ENCODE measurements around the gene CRELD1.

The CRELD1 gene

GRCh38 chr3:9951126-9951525 lies 17.5 kb downstream of the CRELD1 start:
- TF ChIP-seq SIN3A (IDR thresholded peaks at IDR 0.05; ENCODE audit: borderline replicate concordance, insufficient read depth, low read length) (no peak), FOXP2 (optimal IDR thresholded peaks at IDR 0.05; ENCODE audit: borderline replicate concordance, extremely low read depth, extremely low read length, insufficient read depth) (no peak), POLR2AphosphoS5 (IDR thresholded peaks at IDR 0.05; ENCODE audit: low read depth, low read length) (no peak), REST (IDR thresholded peaks at IDR 0.05; ENCODE audit: insufficient read depth in 1 of 2, low read depth in 2 of 2, low read length in 2 of 2) (no peak), TAF1 (IDR thresholded peaks at IDR 0.05; ENCODE audit: borderline replicate concordance, insufficient read depth, low read length) (no peak)

- TF ChIP-seq SIN3A (IDR thresholded peaks at IDR 0.05; ENCODE audit: borderline replicate concordance, insufficient read depth, low read length) (no peak), FOXP2 (optimal IDR thresholded peaks at IDR 0.05; ENCODE audit: borderline replicate concordance, extremely low read depth, extremely low read length, insufficient read depth) (no peak), TAF1 (IDR thresholded peaks at IDR 0.05; ENCODE audit: borderline replicate concordance, insufficient read depth, low read length) (no peak), REST (IDR thresholded peaks at IDR 0.05; ENCODE audit: insufficient read depth in 1 of 2, low read depth in 2 of 2, low read length in 2 of 2) (no peak), POLR2AphosphoS5 (IDR thresholded peaks at IDR 0.05; ENCODE audit: low read depth, low read length) (no peak)
Measured at GRCh38 chr3:9951598-9951961, 17.9 kb downstream of the CRELD1 start.

GRCh38 chr3:9951962-9952805 lies 18.6 kb downstream of the CRELD1 start, which contains the start of gene PRRT3:
Gene PRRT3, minus strand, starts transcription at chr3:9952408. Its CDS starts 2,293 bp downstream, at chr3:9950115.
- no peak for TF ChIP-seq TAF1 (IDR thresholded peaks at IDR 0.05; ENCODE audit: borderline replicate concordance, insufficient read depth, low read length)
- TF ChIP-seq REST (IDR thresholded peaks at IDR 0.05; ENCODE audit: insufficient read depth in 1 of 2, low read depth in 2 of 2, low read length in 2 of 2) = no peak
- TF ChIP-seq FOXP2 (optimal IDR thresholded peaks at IDR 0.05; ENCODE audit: borderline replicate concordance, extremely low read depth, extremely low read length, insufficient read depth) = no peak
- TF ChIP-seq POLR2AphosphoS5 (IDR thresholded peaks at IDR 0.05; ENCODE audit: low read depth, low read length) = no peak
- TF ChIP-seq SIN3A (IDR thresholded peaks at IDR 0.05; ENCODE audit: borderline replicate concordance, insufficient read depth, low read length) = no peak

- TF ChIP-seq REST (IDR thresholded peaks at IDR 0.05; ENCODE audit: insufficient read depth in 1 of 2, low read depth in 2 of 2, low read length in 2 of 2) = no peak
- TF ChIP-seq SIN3A (IDR thresholded peaks at IDR 0.05; ENCODE audit: borderline replicate concordance, insufficient read depth, low read length) = no peak
- TF ChIP-seq FOXP2 (optimal IDR thresholded peaks at IDR 0.05; ENCODE audit: borderline replicate concordance, extremely low read depth, extremely low read length, insufficient read depth) = no peak
- no peak for TF ChIP-seq TAF1 (IDR thresholded peaks at IDR 0.05; ENCODE audit: borderline replicate concordance, insufficient read depth, low read length)
- no peak for TF ChIP-seq POLR2AphosphoS5 (IDR thresholded peaks at IDR 0.05; ENCODE audit: low read depth, low read length)
Measured at GRCh38 chr3:9955067-9955502, 21.5 kb downstream of the CRELD1 start.

Data from PFSK-1 (cell line).